Activated CD8-positive, alpha-beta memory T cell treated with anti-CD3 and anti-CD28 coated beads for 4 hours (primary cell): ENCODE measurements around the gene ZNF423.

Source experiments
- DNase-seq, 2 donors: peaks; one replicate each; pipeline ENCODE4 v3.0.0-alpha.2; 2020; ENCODE audit warnings: low read depth in 2 of 2

ZNF423 gene

DNA sequence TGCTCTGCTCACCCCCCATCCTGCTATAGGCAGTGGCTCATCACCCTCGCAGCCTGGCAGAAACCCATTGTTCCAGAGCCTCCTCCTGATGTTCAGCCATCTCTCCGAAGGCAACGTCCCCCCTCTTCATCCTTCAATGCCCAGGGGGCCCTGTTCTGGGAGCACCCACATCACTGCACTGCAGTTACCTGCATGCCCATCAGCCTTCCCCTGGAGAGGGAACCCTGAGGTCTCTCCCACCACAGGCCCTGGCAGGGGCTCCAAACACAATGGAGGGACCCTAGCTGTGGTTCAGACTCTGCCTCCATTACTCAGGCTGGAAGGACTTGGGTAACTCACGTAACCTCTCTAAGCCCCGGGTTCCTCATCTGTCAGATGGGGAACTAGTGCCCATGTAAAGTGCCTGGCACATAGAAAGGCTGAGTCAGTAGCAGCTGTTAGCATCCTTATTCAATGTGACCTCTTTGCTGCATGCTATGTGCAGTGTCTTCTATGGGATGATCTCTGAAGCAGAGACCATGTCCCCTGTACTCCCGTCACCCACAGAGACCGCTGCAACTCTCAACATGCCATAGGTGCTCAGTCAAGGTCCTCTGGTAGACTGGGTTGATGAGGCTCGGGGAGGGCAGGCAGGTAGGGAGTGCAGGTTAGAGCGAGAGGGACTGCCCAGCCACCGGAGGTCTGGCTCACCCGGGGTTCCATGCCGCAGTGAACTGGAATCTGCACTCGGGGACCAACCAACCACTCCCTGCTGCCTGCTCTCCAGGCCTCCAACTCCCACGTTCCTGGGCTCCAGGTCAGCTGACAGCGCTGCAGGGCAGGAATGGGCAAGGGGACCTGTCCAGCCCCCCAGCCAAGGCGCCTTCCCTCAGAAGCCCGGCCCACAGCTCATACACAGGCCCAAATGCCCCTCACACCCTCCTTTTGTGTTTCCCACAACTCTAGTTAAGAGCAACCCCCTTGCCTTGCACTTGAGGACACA lies 233.2 kb downstream of the ZNF423 start:
- no peak for DNase-seq

DNA sequence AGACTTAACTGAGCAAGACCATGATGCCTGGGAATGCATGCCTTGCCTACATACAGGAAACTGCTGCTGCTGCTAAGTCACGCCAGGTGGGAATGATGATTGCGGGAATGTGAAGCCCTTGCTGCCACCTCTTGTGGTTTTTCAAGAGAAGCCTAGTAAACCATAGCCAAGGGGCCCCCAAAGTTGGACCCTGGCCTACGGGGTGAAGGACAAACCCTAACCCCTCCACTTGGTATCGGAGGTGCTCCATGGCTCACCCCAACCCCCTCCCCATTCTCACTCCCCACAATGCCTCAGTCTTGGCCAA lies 233.9 kb downstream of the ZNF423 start:
- no peak for DNase-seq

DNA sequence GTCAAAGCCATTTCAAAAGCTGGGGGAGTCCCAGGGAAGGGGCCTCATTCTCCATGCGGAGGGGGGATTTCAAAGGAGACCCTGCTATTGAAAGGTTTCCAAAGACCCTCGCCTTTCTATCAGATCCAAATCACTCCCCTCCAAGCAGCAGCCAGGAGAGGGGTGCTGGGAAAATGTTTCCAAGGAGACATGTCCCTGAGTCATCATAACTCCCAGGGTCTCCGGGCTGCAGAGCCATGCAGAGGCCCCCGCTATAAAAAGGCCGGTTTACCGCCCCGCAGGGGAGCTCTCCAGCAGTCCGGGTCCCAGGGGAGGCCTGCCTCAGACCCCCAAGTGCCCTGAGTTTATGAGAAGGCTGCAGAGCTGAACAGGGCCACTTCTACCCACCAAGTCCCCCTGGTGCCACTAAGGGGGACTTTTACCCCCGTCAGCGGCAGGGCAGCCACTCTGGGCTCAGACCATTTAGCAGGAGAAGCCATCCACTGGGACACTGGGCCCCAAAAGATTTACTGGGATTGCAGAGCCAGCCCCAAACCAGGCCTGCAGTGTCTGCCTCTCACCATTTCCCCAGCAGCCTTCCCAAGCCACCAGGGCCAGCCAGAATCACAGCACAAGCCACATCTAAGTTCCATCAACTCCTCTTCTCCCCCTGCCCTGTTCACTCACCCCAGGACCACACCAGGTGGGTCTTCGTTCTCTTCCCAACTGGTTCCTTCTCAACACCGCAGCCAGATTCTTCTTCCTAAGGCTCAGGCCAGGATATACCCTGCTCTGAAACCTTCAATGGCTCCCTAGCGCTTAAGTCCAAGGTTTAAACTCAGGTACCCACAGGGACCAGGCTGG lies 234.4 kb downstream of the ZNF423 start:
- DNase-seq, result no peak

DNA sequence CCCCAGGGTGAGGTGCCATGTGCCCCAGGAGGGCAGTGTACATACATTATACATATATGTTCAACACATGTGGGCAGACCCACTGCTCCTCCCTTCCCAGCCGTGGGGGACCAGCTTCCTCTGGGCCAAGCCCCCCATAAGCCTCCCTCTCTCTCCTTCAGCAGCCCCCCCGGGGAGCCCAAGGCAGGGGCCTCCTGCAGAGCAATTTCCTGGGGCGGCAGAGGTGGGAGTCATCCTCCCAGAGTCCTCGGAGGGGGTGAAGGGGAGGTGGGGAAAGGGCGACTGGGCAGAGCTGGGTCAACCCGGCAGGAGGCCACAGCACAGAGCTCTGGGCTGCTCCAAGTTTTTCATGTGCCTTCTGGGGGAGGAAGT lies 235.1 kb downstream of the ZNF423 start:
- DNase-seq, result no peak

DNA sequence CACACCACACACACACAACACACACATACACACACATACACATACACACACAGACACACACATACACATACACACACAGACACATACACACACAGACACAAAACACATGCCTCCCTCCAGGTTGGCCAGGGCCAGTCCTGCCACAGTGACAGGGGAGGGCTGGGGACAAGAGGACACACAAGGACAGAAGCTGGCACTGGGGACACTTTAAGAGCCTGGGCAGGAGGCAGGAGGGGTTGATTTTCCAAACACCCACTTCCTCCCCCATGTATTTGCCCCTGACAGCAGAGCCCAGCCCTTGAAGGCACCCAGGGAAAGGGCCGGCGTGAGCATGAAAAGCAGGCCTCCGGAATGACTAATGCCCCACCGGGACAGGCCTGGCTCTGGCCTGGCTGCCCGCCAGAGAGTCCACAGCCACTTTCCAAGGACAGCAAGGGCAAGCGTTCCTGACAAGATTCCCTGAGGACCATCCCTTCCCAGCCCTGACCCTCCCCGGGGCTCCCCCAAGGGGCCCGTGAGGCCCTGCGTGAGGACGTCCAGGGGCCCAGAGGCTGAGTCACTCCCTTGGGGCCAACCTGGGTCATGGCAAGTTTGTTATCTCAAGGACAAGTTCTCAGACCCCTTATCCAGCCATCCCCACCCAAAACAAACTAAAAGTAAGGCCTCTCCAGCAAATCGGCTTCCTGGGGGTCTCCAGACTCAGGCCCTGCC lies 235.6 kb downstream of the ZNF423 start:
- no peak for DNase-seq

DNA sequence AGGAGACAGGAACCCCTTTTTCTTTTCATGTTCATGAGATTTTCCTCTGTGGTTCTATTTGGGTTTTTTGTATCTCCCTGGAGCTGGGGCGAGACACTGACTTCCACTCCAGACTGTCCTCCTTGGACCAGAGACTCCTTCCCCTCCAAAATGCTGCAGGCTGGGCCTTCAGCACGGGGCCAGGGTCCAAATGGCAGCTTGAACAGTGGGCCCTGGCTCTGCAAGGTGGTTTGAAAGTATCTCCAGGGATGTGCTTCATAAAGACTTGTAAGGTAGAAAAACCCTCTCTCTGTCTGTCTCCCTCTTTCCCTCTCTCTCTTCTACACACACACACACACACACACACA lies 236.1 kb downstream of the ZNF423 start:
- no peak for DNase-seq

DNA sequence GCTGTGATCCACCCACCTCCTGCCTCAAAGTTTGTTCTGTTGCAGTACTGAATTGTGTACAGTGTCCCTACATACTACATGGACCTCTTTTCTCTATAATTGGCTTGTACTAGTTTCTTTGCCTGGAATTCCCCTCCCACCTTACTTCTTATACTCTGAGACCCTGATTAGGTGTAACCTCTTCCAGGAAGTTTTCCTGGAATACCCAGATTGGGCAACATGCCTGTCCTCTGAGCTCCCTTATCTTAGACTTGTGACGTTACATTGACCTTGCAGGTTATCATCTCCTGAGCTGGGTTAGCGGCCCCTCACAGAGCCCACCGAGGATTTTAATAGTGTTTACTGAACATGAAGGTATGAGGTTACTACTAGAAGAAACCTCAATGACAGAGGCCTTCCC lies 237.0 kb downstream of the ZNF423 start:
- no peak for DNase-seq

DNA sequence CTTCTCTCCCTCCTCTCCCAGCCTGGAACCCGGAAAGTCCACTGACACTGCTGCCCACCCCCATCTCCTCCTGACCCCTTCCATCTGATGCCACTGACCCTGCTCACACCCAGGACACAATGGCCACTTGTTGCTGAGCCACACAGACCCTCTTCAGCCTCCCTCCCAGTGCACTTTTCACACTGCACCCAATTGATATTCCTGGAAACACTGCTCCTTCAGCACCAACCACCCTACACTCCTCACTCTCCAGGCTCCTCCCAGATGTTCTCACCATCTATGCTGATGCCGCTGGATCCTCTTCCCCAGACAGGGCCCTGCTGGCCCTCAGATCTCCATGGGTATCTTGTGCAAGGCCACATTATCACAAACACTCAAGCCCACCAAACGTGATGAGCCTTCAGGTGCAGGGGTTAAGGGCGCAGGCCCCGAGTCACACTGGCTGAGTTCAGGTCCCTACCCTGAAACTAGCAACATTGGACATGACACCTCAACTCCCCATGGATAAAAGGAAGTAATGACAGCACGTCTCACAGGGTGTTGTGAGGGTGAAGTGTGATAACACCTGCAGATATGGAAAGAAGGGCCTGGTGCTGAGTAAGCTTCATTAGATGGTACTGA lies 238.1 kb downstream of the ZNF423 start:
- no peak for DNase-seq

DNA sequence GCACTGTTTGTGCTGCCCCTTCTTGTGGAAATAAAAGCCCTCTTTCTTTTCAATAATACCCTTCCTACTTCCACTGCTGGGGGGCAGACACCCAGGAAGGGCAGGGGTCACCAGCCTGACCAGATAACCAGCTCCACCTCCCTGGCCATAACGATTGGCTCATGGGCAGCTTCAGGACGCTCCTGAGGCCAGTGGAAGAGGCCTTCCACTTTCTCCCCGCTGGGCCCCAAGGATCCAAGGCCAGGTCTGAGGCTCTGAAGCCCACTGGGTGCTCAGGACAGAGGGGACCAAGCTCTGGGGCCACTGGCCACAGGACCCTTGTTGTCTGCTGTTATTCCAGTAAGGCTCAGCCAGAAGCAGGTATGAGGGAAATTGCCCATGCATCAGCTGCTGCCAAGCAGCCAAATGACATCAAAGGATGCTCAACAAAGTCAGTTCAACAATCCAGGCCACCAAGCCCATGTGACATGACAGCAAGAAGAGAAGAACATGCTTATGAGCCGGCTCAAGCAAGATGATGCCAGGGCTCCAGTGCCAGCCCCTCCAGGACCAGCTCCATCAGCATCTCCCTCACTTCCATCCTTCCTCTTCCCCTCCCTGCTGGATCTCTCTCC lies 238.8 kb downstream of the ZNF423 start:
- no peak for DNase-seq

DNA sequence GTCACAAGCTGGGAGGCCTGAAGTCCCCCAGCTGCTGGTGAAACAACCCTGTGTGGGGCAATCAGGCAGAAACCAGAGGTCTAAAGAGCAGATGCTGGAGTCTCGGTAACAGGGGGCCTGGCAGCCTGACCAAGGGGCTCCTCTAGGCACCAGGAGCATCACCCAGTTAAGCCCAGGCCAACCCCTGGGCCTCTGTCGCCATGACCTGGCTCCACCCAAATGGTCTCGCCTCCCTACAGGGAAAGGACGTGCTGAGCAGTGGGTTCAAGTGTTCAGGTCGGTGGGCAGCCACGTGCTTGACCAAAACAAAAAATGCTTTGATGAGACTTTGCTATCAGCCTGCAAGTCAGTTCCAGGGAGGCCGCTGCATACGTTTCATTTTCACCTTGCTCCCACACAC lies 240.3 kb downstream of the ZNF423 start:
- no peak for DNase-seq

DNA sequence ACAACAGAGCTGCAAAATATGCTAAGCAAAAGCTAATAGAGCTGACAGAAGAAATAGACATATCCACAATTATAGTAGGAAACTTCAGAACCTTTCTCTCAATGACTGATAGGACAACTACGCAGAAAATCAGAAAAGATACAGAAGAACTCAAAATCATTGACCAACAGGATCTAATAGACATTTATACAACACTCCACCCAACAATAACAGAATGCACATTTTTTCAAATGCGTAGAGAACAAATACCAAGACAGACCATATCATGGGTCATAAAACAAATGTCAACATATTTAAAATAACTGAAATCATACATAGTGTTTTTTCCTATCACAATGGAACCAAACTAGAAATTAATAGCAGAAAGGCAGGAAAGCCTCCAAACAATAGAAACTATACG lies 244.9 kb downstream of the ZNF423 start:
- DNase-seq, result no peak

DNA sequence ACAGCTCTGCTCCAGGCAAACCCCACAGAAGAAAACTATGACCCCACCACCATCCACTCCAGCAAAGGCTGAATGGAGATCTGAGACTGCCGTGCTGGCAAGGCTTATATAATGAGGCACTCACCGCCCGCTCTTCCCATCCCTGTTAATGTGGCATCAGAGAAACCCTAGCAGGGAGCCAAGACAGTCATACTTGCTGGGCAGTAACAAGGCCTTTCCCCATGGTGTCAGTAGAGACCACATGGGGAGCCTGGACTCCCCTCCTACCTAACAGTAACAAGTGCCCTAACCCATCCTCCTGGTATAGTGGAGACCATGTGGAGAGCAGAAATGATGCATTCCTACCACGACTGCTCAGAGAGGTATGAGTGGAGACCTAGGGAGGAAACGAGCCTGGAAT lies 247.1 kb downstream of the ZNF423 start:
- DNase-seq, result no peak

DNA sequence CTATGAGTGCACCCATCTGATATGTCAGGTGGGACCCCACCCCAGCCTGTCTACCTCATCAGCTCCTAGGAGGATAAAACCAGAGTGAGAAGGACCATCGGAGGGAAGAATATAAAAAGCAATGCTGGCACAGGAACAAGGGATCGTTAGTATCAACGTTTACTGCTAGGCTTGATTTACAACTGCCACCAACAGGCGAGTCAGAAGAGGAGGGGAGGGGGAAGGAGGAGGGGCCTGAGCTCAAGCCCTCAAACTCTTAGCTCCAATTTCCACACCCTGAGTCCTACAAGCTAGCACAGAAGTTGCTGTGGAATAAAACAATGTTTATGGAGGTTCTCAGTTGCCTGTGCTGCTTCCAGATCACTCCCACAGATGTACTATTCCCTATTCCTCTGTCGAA lies 247.8 kb downstream of the ZNF423 start:
- no peak for DNase-seq

DNA sequence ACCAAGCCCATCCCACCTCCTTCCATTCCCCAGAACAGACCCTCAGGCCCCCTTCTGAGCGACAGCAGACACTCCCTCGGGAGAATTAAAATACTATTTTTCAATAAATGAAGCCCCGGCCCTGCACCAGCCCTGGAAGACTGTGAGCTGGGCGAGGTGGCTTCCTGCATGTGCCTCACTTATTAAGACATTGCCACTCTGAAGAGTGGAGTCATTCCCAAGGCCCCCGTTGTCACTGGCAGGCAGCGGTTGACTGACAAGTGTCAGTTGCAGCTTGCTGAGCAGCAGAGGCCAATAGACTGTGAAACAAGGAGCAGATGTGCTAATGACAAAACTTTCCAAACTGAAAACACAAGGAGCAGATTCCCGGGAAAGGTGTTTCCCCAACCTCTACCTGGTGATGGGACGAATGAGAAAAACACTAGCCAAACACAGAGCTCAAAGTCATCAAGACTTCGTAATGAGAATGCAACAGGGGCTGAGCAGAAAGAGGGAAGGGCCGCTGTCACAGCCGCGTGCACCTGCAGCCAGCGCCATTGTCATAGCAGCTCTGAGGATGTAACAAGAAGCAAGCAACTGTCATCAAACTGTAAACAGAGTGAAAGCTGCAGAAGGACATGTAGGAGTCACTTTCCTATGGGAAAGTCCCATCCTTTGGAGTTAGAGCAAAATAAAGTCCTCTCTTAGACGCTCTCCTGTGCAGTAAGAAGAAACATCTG lies 250.2 kb downstream of the ZNF423 start:
- no peak for DNase-seq

DNA sequence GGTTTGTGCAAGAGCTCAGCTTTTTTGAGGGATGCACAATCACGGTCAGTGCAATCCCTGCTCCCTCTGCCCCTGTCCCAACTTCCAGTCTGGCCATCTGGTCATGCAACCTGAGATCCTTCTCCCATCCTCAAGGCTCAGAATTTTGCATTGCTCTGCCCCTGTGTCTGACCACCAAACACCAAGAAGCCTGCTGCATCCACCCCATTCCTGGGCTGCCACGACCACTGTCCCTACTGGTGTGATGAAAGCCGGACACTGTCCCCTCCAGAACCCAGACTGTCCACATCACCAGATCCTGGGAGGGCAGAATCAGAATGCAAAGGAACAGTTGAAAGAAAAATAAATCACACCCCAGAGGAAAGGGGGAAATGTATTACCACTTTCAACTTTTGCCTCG lies 251.3 kb downstream of the ZNF423 start:
- DNase-seq, result no peak

DNA sequence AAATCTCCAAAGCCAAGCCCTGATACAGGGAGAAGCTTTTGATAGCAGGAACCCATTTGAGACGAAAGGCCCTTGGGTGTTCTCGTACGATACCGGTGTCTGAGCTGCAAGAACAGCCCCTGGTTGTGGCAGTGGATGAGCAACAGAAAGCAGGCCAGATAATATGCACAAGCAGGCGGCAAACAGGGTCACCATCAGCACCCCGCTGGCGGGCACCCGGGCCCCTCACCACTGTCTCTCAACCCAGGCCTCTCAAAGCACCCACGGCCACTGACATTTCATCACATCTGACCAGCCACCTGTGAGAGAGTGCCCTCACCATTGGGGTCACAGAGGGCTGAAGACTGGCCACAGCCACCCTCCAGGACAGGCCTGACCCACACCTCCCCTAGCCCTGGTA lies 252.0 kb downstream of the ZNF423 start:
- DNase-seq, result no peak

DNA sequence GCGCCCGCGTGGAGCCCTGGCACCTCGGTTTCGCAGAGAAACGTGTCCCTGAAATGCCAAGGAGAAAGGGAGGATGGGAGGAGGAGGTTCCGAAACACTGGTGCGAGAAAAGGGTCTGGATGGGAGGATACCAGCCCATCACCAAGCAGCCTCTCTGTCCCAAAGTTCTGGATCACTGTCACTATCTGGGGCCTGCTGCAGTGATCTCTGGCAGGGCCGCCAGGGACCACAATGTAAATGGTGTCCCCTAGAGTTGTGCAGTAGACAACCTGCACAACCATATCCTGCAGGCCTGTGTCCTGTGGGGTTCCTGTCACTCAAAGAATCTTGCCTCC lies 253.0 kb downstream of the ZNF423 start:
- DNase-seq, result no peak

DNA sequence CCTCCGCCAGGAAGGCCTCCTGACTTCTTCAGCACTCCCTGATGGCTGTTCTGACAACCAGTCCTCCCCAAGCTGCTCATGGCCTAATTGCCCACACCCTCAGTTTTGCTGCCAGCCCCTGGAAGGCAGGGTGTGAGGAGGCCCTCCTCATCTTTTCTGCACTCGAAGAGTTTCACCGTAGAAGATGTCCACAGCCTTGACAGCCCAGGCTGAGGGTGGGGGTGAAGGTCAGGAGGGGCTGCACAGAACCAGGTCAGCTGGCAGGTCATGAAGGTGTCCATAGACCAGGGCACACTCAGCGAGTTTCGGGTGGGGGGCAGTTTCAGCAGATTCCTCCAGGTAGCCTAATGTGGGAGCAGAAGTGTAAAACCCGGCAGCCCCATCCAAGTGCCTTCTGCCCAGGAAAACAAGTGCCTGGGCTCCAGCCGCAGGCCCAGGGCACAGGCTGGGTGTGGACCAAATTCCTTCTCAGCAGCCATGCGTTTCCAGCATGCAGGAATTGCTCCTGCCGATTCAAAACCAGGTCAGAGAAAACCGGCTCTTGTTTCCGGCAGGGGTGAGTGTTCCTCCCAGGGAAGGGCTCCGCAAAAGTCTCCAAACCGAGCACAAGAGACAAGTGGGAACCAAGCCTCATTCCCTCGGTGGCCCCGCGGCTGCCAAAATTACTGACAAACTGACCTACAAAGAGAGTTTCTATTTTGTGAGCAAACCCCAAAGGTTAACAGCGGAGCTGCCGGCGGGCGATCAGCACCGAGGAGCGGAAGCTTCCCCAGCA lies 253.5 kb downstream of the ZNF423 start:
- no peak for DNase-seq

DNA sequence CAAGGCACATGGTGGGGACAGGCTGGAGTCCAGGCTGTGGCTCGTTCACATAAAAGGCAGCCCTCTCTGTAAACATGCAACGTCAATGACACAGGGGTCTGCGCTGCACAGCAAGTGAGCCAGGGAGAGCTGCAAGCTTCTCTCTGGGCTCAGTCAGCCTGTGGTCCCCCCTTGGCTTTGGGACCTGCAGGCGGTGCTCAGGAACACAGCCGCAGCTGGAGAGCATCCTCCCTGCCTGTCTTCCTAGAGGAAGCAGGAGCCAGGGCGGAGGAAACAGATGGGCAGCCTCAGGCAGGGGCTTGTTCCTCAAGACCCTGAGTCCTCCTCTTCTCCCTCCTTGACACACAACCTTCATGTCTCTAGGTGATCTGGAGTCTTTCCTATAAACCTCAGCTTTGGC lies 254.3 kb downstream of the ZNF423 start:
- DNase-seq, result no peak

DNA sequence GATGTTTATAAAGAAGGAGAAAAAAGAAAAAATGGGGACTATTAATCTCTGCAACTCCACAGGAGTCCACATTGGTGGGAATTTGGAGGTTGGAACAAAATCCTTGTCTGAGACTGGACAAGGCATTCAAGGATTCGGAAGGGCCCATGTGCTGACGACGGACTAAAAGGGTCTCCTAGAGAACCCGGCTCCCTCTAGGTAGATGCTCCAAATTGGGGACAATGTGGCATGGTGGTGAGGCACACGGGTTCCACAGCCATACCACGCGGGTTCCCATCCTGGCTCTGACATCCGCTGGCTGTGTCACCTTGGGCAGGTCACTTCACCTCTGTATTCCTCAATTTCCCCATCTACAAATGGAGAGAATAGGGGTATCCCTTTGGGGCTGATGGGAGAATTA lies 254.9 kb downstream of the ZNF423 start:
- no peak for DNase-seq
